Stimulated activated CD4-positive, alpha-beta T cell treated with anti-CD3 and anti-CD28 coated beads, Interleukin-12 subunit alpha, Interleukin-12 subunit beta, amount 100 ng/mL, for 24 hours (primary cell): ENCODE measurements around the gene KIF12.
"Not testable (repeated sequence)": the region's sequence is repeated elsewhere in the genome, so short reads cannot be mapped to it uniquely, and the experiment has no call there.

Experiments
- DNase-seq, 2 experiments: peaks; one replicate each; pipeline ENCODE4 v3.0.0-alpha.2; 2020; ENCODE audit warnings: low read depth in 2 of 2

Gene KIF12

GRCh38 chr9:114084282-114085073, 14.6 kb downstream of the KIF12 start:
- DNase-seq: no peak

DNA sequence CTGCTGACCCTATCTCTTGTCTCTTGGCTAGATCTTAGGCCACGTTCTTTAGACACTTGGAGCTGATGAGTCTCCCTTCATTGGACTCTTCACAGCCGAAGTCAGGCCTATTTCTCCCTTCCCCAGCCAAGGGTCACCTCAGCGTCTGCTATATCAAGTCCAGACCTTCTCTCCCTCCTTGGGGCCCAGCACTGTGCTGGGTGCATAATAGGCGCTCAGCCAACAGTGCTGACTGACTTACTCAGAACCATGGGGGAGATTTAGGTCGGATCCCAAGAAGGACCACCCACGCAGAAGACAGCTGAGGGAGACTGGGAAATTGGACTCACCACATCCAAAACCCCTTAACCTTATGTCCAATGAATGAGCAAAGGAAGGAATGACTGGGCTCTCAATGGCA, 15.4 kb downstream of the KIF12 start:
- no peak for DNase-seq

DNA sequence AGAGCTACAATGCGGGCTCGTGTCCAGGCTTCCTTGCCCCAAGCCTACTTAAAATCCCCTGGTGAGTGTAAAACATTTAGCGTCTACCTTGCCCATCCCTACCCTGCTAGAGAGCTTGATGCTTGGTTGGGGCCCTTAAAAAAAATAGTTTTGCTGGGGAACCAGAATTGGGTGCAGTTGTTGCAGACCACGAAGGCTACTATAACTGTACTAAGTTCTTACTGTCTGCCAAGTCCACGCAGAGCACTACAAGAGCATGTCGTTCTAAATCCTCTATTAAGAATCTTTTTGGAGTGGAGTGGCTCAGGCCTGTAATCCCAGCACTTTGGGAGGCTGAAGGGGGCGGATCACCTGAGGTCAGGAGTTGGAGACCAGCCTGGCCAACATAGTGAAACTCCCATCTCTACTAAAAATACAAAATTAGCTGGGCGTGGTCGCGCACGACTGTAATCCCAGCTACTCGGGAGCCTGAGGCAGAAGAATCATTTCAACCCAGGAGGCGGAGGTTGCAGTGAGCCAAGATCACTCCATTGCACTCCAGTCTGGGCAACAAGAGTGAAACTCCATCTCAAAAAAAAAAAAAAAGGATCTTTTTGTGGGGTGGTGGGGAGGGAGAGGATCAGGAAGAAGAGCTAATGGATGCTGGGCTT, 16.2 kb downstream of the KIF12 start:
- not testable (repeated sequence) for DNase-seq

DNA sequence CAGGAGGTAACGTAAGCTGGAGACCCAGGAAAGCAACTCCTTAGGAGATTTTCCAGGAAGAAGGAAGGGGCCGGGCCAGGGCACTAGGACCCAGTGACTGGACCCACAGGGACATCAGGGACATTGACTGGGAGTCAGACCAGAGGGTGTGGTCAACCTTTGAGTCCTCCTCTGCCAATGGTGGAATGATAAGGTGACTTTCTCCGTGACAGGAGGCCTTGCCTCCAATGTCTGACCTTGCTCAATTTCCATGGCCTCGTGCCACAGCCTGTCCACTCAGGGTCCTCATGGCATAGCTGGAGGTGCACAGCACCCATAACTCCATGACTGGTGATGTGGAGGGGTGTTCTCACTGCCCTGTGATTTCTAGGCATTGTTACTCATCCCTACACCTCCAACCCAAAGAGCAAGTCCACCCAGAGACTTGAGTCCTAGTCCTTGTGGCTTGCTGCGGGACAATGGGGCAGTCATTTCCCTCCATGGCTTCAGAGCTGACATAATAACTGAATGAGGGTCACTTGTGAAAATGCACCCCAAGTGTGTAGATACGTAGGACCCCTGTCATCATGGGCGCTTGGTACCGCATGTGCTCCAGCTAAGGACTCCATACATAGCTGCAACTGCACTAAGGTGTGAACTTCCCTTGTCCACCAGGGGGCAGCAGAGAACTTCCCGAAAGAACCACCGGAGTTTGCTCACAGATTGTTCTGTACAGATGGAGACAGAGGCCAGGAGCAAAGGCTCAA, 16.9 kb downstream of the KIF12 start:
- peak; percentile 58 to 87 for DNase-seq

- no peak for DNase-seq
Measured at GRCh38 chr9:114081441-114082016, 17.6 kb downstream of the KIF12 start.

- no peak for DNase-seq
Measured at GRCh38 chr9:114080773-114081440, 18.2 kb downstream of the KIF12 start.

GRCh38 chr9:114080195-114080772, 18.8 kb downstream of the KIF12 start:
- no peak for DNase-seq

DNA sequence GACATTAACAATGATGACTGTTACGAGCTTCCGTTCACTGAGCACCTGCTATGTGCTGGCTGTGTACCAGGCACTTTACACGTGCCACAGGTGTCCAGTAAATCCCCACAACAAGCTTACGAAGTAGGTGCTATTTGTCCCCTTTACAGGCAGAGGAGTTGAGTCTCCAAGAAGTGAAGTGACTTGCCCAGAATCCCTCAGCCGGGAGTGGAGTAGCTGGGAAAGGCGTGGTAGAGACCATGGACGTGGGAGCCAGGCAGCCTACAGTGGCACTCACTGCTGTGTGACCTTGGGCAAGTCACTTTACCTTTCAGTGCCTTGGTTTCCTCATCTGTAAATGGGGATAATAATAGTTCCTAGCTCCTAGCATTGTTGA, 20.3 kb downstream of the KIF12 start:
- no peak for DNase-seq

DNA sequence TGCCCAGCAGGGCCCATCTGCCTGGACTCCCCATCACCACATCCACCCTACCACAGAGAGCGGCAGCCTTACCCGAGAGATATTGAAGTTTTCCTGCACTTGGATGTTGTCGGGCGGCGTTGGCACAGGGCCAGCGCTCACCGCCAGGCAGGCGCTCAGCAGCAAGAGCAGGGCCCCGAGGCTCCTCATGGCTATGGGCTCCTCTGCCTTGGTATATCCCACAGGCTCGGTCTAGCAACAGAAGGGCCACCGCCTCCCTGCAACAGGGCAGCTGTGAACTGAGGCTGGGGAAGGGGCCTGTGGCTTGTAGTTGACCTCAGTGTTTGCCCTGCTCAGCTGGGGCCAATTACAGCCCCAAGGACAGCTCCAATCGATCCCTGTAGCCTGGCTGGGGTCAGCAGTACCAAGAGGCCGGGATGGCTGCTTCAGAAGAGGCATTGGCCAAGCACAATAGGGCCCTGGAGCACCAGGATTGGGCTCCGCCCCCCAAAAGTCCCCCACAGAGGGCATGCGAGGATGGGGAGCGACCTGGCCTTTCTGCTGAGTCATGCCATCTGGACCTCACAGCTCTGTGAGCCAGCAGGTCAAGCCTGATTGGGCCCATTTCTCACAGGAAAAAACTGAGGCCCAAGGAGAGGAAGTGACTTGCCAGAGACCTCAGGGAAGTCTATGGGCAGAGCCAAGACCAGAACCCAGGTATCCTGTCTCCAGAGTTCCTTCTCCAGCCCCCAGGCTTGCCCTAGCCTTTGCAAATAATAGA, 20.9 kb downstream of the KIF12 start, which contains the start of gene AMBP:
Gene AMBP (minus strand): TSS at position 280 of the 760 bp plus-strand sequence. CDS start 91 bp downstream, at position 189.
- DNase-seq: no peak

GRCh38 chr9:114077162-114077837, 21.8 kb downstream of the KIF12 start:
- no peak for DNase-seq

DNA sequence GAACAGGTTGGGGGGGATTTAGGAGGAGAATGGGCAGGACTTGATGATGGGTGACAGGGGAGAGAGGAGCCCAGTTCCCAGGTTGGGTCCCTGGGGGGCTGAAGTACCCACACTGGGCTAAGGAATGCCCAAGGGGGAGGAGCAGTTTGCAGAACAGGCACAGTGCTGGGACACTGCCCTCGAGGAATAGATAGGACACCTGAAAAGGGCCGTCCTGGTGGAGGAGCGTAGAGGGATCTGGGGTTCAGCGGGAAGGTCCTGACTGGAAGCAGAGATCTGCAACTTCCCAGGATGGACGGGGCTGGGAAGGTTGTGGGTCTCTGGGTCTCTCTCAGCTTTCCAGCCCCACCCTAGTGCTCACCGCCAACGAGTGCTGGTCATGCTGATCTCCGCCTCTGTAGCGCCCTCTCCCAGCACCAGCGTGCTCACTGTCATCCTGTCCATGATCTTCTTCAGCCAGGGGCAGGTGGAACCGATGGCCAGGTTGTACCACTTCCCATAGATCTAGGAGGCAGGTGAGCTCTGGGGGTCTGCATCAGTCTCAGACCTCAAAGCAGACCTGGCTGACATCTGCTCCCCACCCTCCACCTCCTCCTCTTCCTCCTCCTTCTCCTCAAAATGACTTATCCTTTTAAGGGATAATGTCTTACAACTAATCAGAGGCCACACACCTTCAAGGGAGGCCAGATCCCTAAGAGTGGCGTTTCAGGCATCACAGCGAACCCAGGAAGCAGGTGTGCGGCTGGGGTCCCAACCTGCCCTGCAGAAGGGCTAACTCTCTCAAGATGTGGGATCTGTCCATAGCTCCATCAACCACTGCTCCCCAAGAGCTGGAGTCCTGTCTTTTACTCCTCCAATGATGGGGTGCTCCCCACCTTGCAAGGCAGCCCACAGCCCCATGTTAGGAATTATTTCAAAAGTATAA, 22.6 kb downstream of the KIF12 start:
- no peak for DNase-seq

DNA sequence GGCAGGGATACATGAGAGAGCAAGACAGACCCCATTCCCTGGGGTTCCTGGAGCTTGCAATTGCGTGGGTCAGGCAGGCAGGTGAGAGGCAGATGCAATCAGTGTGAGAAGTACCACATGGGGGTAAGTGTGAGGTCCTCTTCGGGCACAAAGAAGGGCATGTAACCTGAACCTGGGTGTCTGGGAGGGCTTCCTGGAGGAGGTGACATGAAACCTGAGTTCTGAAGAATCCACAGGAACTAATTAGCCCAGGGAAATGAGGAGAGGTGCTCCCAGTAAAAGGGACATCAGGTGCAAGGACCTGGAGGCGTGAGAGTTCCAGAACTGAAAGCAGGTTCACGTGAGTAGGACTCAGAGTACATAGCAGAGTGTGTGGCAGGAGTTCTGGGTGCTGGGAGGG, 23.5 kb downstream of the KIF12 start:
- DNase-seq: no peak

- no peak for DNase-seq
Measured at GRCh38 chr9:114072184-114073140, 26.6 kb downstream of the KIF12 start.

- DNase-seq: no peak
Measured at GRCh38 chr9:114071197-114071795, 27.8 kb downstream of the KIF12 start.

DNA sequence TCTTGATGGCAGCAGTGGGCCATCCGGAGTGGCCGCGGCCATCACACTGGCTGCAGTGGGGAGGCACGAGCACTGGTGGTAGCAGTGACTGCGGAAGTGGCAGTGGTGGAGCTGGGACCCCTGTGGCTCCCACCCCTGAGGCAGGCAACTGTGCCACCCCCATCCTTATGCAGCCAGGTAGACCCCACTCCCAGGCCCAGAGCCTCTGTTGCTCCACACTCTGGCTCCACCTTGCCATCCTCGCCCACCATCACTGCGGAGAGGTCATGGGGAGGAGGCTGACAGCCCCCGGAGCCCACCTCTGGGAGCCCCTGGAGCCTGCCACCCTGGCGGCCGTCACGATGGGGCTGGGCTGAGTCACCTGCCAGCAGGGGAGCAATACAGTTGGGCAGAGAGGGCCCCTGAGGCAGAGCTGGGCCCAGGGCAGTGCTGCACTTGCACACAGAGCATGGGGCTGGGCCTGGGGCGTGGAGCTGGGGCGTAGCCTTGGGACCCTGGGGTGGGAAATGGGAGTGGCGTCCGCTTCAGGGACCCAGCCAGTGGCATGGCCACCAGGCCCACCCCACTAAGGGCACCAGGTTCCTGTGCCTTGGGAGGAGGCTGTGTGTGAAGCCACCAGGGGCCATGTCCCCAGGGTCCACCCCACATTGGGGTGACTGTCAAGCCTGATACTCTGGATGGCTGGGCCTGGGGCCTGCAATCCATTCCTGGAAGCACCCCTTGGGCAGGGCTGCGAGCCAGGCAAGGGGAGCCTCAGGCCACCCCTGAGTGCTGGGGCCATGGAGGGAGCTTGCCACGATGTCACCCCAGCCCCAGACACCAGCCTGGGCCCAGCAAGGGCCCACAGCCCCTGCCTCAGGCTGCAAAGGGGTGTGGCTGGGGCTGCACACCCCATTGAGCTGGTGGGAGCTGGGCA, 28.6 kb downstream of the KIF12 start:
- DNase-seq: no peak
